Keratinocyte (primary cell): ENCODE data around the gene EVI5.

ENCODE experiments used
- CTCF ChIP-seq, 3 experiments: IDR thresholded peaks in 1 of 3; conservative IDR thresholded peaks in 1 of 3; optimal IDR thresholded peaks in 1 of 3; 2 replicates in 2 of 3; 3 replicates in 1 of 3; pipeline versions ENCODE3 to v1.5.1; 2011; ENCODE audit warnings: low read length in 3 of 3, mild to moderate bottlenecking in 3 of 3, moderate library complexity in 2 of 3, control low read depth in 1 of 3, inconsistent platforms in 1 of 3; ENCODE audit not compliant: insufficient read depth in 2 of 3; ENCODE audit errors: extremely low read depth in 1 of 3
- EZH2 ChIP-seq: IDR thresholded peaks from one replicate; pipeline ENCODE4 v1.6.1; 2012; ENCODE audit warnings: inconsistent platforms, mild to moderate bottlenecking, low read length, moderate library complexity

GRCh38 chr1:92759361-92759760, 25.5 kb downstream of the EVI5 start:
- TF ChIP-seq CTCF (optimal IDR thresholded peaks at IDR 0.05 in 1 of 3, IDR thresholded peaks at IDR 0.05 in 1 of 3, conservative IDR thresholded peaks at IDR 0.05 in 1 of 3; ENCODE audit: extremely low read depth in 1 of 3, insufficient read depth in 2 of 3, low read length in 3 of 3) (no peak), EZH2 (no peak)
